SHP77 treated with DMSO at 0.1 percent for 48 hours (cell line): Measurements from ENCODE around the gene SLC27A1.
"Not testable (repeated sequence)": the region's sequence is repeated elsewhere in the genome, so short reads cannot be mapped to it uniquely, and the experiment has no call there.

Experiments
- DNase-seq: peaks from one replicate; lab custom pipeline; 2025; lab: John Stamatoyannopoulos, UW

The SLC27A1 gene

GRCh38 chr19:17539238-17540117 lies 69.2 kb downstream of the SLC27A1 start:
- peak; percentile 94 for DNase-seq

- DNase-seq, result no peak
Observed at GRCh38 chr19:17540174-17540573, 69.8 kb downstream of the SLC27A1 start.

- DNase-seq, result no peak
Observed at GRCh38 chr19:17541184-17541759, 70.9 kb downstream of the SLC27A1 start.

GRCh38 chr19:17542042-17542441 lies 71.7 kb downstream of the SLC27A1 start:
- no peak for DNase-seq

- no peak for DNase-seq
Observed at GRCh38 chr19:17542793-17543582, 72.7 kb downstream of the SLC27A1 start.

- DNase-seq, result no peak
Observed at GRCh38 chr19:17543986-17544385, 73.7 kb downstream of the SLC27A1 start.

GRCh38 chr19:17544418-17544817 lies 74.1 kb downstream of the SLC27A1 start:
- no peak for DNase-seq

GRCh38 chr19:17548145-17548544 lies 77.8 kb downstream of the SLC27A1 start:
- no peak for DNase-seq

GRCh38 chr19:17549085-17549740 lies 78.9 kb downstream of the SLC27A1 start:
- DNase-seq, result no peak

GRCh38 chr19:17550076-17550667 lies 79.8 kb downstream of the SLC27A1 start:
- DNase-seq, result no peak

- not testable (repeated sequence) for DNase-seq
Observed at GRCh38 chr19:17552735-17553134, 82.4 kb downstream of the SLC27A1 start.

- peak; percentile 14 for DNase-seq
Observed at GRCh38 chr19:17553256-17553655, 82.9 kb downstream of the SLC27A1 start.

- DNase-seq, result peak; percentile 42
Observed at GRCh38 chr19:17554968-17555479, 84.7 kb downstream of the SLC27A1 start.

GRCh38 chr19:17555480-17555928 lies 85.2 kb downstream of the SLC27A1 start, which contains the start of gene COLGALT1:
TSS of gene COLGALT1 (plus strand) at chr19:17555649. CDS start at chr19:17555714, 65 bp downstream.
- peak; percentile 88 for DNase-seq
